ENCODE results near the gene NEK6.

NEK6 gene

GRCh38 chr9:124347206-124347967 is 89.6 kb downstream of the NEK6 start:
- no peak overlapping the region for H3K4me3 ChIP-seq (ENCODE audit: low read length)
- no peaks in the 10 kb centered on the region for H3K9me3 ChIP-seq (ENCODE audit: control insufficient read depth, low read length)
- no peaks in the 10 kb centered on the region for H3K27me3 ChIP-seq (ENCODE audit: control insufficient read depth, insufficient read depth, low read length)
- H3K9ac ChIP-seq (ENCODE audit: low read length): no peak overlapping the region
- peaks cover 29% of the 10 kb centered on the region for H3K36me3 ChIP-seq (ENCODE audit: control insufficient read depth, insufficient read depth, low read length)
- H3K4me1 ChIP-seq (ENCODE audit: control insufficient read depth, insufficient read depth, low read length): no peaks in the 10 kb centered on the region

- H3K9ac ChIP-seq (ENCODE audit: low read length): no peak overlapping the region
- H3K4me3 ChIP-seq (ENCODE audit: low read length): no peak overlapping the region
- no peaks in the 10 kb centered on the region for H3K9me3 ChIP-seq (ENCODE audit: control insufficient read depth, low read length)
- H3K36me3 ChIP-seq (ENCODE audit: control insufficient read depth, insufficient read depth, low read length): peaks cover 29% of the 10 kb centered on the region
- no peaks in the 10 kb centered on the region for H3K4me1 ChIP-seq (ENCODE audit: control insufficient read depth, insufficient read depth, low read length)
- no peaks in the 10 kb centered on the region for H3K27me3 ChIP-seq (ENCODE audit: control insufficient read depth, insufficient read depth, low read length)
Measured at GRCh38 chr9:124347968-124348358, 90.2 kb downstream of the NEK6 start.

- H3K9ac ChIP-seq (ENCODE audit: low read length): no peak overlapping the region
- no peak overlapping the region for H3K4me3 ChIP-seq (ENCODE audit: low read length)
- H3K9me3 ChIP-seq (ENCODE audit: control insufficient read depth, low read length): no peaks in the 10 kb centered on the region
- H3K27me3 ChIP-seq (ENCODE audit: control insufficient read depth, insufficient read depth, low read length): no peaks in the 10 kb centered on the region
- H3K36me3 ChIP-seq (ENCODE audit: control insufficient read depth, insufficient read depth, low read length): peaks cover 29% of the 10 kb centered on the region
- no peaks in the 10 kb centered on the region for H3K4me1 ChIP-seq (ENCODE audit: control insufficient read depth, insufficient read depth, low read length)
Measured at GRCh38 chr9:124348363-124348762, 90.6 kb downstream of the NEK6 start.

DNA sequence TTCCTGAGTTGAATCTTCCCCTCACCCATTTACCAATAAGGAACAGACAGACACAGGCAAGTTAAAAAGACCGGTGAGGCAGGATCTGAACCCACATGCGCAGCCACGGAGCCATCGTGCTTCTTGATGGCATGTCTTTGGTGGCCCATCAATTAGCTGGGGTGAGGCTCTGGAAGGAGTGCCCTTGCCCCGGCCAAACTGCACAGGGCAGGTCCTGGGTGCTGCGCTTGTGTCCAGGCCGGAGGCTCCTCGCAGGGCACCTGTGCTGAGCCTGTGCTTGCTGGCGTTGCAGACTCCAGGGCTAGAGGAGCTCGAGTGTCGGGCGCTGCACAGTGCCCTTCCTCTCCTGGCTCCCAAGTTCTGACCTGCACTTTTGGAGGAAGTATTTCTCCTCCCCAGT is 91.1 kb downstream of the NEK6 start:
- no peaks in the 10 kb centered on the region for H3K4me1 ChIP-seq (ENCODE audit: control insufficient read depth, insufficient read depth, low read length)
- no peak overlapping the region for H3K4me3 ChIP-seq (ENCODE audit: low read length)
- H3K36me3 ChIP-seq (ENCODE audit: control insufficient read depth, insufficient read depth, low read length): peaks cover 30% of the 10 kb centered on the region
- no peak overlapping the region for H3K9ac ChIP-seq (ENCODE audit: low read length)
- no peaks in the 10 kb centered on the region for H3K9me3 ChIP-seq (ENCODE audit: control insufficient read depth, low read length)
- no peaks in the 10 kb centered on the region for H3K27me3 ChIP-seq (ENCODE audit: control insufficient read depth, insufficient read depth, low read length)

- no peak overlapping the region for H3K9ac ChIP-seq (ENCODE audit: low read length)
- H3K4me1 ChIP-seq (ENCODE audit: control insufficient read depth, insufficient read depth, low read length): no peaks in the 10 kb centered on the region
- H3K9me3 ChIP-seq (ENCODE audit: control insufficient read depth, low read length): no peaks in the 10 kb centered on the region
- no peaks in the 10 kb centered on the region for H3K27me3 ChIP-seq (ENCODE audit: control insufficient read depth, insufficient read depth, low read length)
- H3K4me3 ChIP-seq (ENCODE audit: low read length): no peak overlapping the region
- peaks cover 30% of the 10 kb centered on the region for H3K36me3 ChIP-seq (ENCODE audit: control insufficient read depth, insufficient read depth, low read length)
Measured at GRCh38 chr9:124349267-124349666, 91.5 kb downstream of the NEK6 start.

- Histone ChIP-seq H3K4me1 (ENCODE audit: control insufficient read depth, insufficient read depth, low read length) (no peaks in the 10 kb centered on the region), H3K9ac (ENCODE audit: low read length) (no peak overlapping the region), H3K27me3 (ENCODE audit: control insufficient read depth, insufficient read depth, low read length) (no peaks in the 10 kb centered on the region), H3K4me3 (ENCODE audit: low read length) (no peak overlapping the region), H3K9me3 (ENCODE audit: control insufficient read depth, low read length) (no peaks in the 10 kb centered on the region), H3K36me3 (ENCODE audit: control insufficient read depth, insufficient read depth, low read length) (peaks cover 31% of the 10 kb centered on the region)
Measured at GRCh38 chr9:124349675-124350493, 92.1 kb downstream of the NEK6 start.

GRCh38 chr9:124350494-124351263 is 92.9 kb downstream of the NEK6 start:
- H3K27me3 ChIP-seq (ENCODE audit: control insufficient read depth, insufficient read depth, low read length): no peaks in the 10 kb centered on the region
- no peak overlapping the region for H3K4me3 ChIP-seq (ENCODE audit: low read length)
- H3K9me3 ChIP-seq (ENCODE audit: control insufficient read depth, low read length): no peaks in the 10 kb centered on the region
- peaks cover 31% of the 10 kb centered on the region for H3K36me3 ChIP-seq (ENCODE audit: control insufficient read depth, insufficient read depth, low read length)
- no peak overlapping the region for H3K9ac ChIP-seq (ENCODE audit: low read length)
- no peaks in the 10 kb centered on the region for H3K4me1 ChIP-seq (ENCODE audit: control insufficient read depth, insufficient read depth, low read length)

GRCh38 chr9:124351672-124352468 is 94.1 kb downstream of the NEK6 start:
- H3K9me3 ChIP-seq (ENCODE audit: control insufficient read depth, low read length): no peaks in the 10 kb centered on the region
- no peak overlapping the region for H3K9ac ChIP-seq (ENCODE audit: low read length)
- H3K36me3 ChIP-seq (ENCODE audit: control insufficient read depth, insufficient read depth, low read length): peaks cover 31% of the 10 kb centered on the region
- no peak overlapping the region for H3K4me3 ChIP-seq (ENCODE audit: low read length)
- H3K4me1 ChIP-seq (ENCODE audit: control insufficient read depth, insufficient read depth, low read length): no peaks in the 10 kb centered on the region
- H3K27me3 ChIP-seq (ENCODE audit: control insufficient read depth, insufficient read depth, low read length): no peaks in the 10 kb centered on the region

DNA sequence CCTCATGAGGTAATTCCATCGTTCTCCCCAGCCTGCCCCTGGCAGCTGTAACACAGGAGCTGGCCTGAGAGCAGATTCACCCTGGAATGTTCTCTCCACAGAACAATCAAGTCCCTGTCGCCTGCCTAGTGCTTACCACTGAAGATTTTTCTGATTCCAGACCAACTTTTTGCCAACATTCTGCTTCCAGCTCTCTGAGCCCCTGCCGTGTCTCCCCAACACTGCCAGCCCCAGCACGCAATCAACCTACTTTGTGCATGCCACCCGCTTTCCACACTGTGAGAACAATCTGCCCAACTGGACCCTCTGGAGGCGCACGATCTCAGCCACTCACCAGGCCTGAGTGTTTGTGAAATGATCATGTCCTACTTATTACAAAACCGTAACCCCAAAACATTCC is 94.9 kb downstream of the NEK6 start:
- H3K9me3 ChIP-seq (ENCODE audit: control insufficient read depth, low read length): no peaks in the 10 kb centered on the region
- no peak overlapping the region for H3K9ac ChIP-seq (ENCODE audit: low read length)
- no peaks in the 10 kb centered on the region for H3K4me1 ChIP-seq (ENCODE audit: control insufficient read depth, insufficient read depth, low read length)
- H3K27me3 ChIP-seq (ENCODE audit: control insufficient read depth, insufficient read depth, low read length): no peaks in the 10 kb centered on the region
- H3K36me3 ChIP-seq (ENCODE audit: control insufficient read depth, insufficient read depth, low read length): peaks cover 31% of the 10 kb centered on the region
- no peak overlapping the region for H3K4me3 ChIP-seq (ENCODE audit: low read length)

- H3K4me3 ChIP-seq (ENCODE audit: low read length): no peak overlapping the region
- no peaks in the 10 kb centered on the region for H3K4me1 ChIP-seq (ENCODE audit: control insufficient read depth, insufficient read depth, low read length)
- H3K36me3 ChIP-seq (ENCODE audit: control insufficient read depth, insufficient read depth, low read length): peaks cover 31% of the 10 kb centered on the region
- no peaks in the 10 kb centered on the region for H3K9me3 ChIP-seq (ENCODE audit: control insufficient read depth, low read length)
- no peak overlapping the region for H3K9ac ChIP-seq (ENCODE audit: low read length)
- no peaks in the 10 kb centered on the region for H3K27me3 ChIP-seq (ENCODE audit: control insufficient read depth, insufficient read depth, low read length)
Measured at GRCh38 chr9:124353166-124353768, 95.5 kb downstream of the NEK6 start.

DNA sequence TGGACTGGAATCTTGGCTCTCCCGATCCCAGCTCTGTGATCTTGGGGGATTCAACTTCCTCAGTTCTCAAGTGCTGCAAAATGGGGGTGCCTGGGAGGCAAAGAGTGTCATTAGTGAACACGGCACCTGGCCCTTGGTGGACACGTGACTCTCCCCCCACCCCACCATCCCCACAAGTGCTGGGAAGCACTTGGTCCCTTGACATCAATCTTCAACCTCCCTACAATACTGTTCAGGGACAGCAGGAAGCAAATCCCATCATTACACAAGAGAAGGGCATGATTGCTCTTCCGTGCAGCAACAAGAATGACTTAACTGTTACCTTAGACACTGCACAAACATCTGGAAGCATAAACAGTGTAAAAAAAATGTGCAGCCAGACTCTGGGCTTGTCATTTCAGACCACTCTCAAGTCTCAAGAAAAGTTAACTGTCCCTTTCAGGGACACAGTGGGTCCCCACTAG is 96.1 kb downstream of the NEK6 start:
- H3K36me3 ChIP-seq (ENCODE audit: control insufficient read depth, insufficient read depth, low read length): peaks cover 26% of the 10 kb centered on the region
- no peak overlapping the region for H3K4me3 ChIP-seq (ENCODE audit: low read length)
- H3K9ac ChIP-seq (ENCODE audit: low read length): no peak overlapping the region
- H3K4me1 ChIP-seq (ENCODE audit: control insufficient read depth, insufficient read depth, low read length): no peaks in the 10 kb centered on the region
- H3K27me3 ChIP-seq (ENCODE audit: control insufficient read depth, insufficient read depth, low read length): no peaks in the 10 kb centered on the region
- no peaks in the 10 kb centered on the region for H3K9me3 ChIP-seq (ENCODE audit: control insufficient read depth, low read length)

Measured in mucosa of stomach (tissue), 1 donor.